Memory B cell (primary cell): ENCODE results near the gene RAD23B.
A peak's percentile ranks its signal among the peaks of the same experiment; 100 is the strongest.

ENCODE experiments used
- ATAC-seq: fragments of 150-1000 bp; cut with Tn5 transposase; 2 replicates; pipeline ENCODE4 v1.10.0; 2021; ENCODE audit warnings: low read depth, mild to moderate bottlenecking, moderate library complexity
- DNase-seq, 2 donors: peaks; one replicate each; pipeline ENCODE4 v3.0.0; 2022; ENCODE audit warnings: low spot score in 2 of 2
- H3K27ac Mint-ChIP-seq: one replicate; pipeline ENCODE4 v1.8.0; 2022; ENCODE audit warnings: mild to moderate bottlenecking, moderate library complexity, mixed read lengths
- H3K27me3 Mint-ChIP-seq: one replicate; pipeline ENCODE4 v1.8.0; 2022; ENCODE audit warnings: mixed read lengths
- H3K36me3 Mint-ChIP-seq: one replicate; pipeline ENCODE4 v1.8.0; 2022; ENCODE audit warnings: mild to moderate bottlenecking, mixed read lengths
- H3K4me1 Mint-ChIP-seq: one replicate; pipeline ENCODE4 v1.8.0; 2022; ENCODE audit warnings: mixed read lengths
- H3K4me3 Mint-ChIP-seq: one replicate; pipeline ENCODE4 v1.8.0; 2022; ENCODE audit warnings: mild to moderate bottlenecking, moderate library complexity, mixed read lengths
- H3K9me3 Mint-ChIP-seq: one replicate; pipeline ENCODE4 v1.8.0; 2022; ENCODE audit warnings: mixed read lengths

RAD23B gene

DNA sequence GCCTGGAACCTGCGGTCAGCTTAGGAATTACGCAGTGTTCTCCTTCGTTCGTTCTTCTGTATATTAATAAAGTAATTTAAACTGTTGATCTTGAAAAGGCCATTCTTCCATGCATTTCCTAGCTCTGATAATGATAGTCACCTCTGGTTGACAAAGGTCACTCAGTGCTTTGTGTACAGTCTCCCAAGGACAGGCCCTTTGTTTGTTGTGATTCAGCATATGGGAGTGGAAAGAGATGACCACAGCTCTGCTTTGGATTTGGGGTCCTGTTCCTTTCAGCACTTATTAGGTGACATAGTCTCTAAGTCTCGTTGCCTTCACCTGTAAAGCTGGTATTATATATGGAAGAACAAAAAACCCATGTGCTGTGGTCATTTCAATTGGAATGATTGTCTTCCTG, 39.6 kb downstream of the RAD23B start:
- DNase-seq (no peak), ATAC-seq (no peak)
- Mint-ChIP-seq H3K4me1 (peaks cover 9% of the 10 kb centered on the region), H3K27ac (no peak overlapping the region), H3K36me3 (peaks cover 29% of the 10 kb centered on the region), H3K9me3 (no peaks in the 10 kb centered on the region), H3K27me3 (no peaks in the 10 kb centered on the region), H3K4me3 (no peak overlapping the region)

DNA sequence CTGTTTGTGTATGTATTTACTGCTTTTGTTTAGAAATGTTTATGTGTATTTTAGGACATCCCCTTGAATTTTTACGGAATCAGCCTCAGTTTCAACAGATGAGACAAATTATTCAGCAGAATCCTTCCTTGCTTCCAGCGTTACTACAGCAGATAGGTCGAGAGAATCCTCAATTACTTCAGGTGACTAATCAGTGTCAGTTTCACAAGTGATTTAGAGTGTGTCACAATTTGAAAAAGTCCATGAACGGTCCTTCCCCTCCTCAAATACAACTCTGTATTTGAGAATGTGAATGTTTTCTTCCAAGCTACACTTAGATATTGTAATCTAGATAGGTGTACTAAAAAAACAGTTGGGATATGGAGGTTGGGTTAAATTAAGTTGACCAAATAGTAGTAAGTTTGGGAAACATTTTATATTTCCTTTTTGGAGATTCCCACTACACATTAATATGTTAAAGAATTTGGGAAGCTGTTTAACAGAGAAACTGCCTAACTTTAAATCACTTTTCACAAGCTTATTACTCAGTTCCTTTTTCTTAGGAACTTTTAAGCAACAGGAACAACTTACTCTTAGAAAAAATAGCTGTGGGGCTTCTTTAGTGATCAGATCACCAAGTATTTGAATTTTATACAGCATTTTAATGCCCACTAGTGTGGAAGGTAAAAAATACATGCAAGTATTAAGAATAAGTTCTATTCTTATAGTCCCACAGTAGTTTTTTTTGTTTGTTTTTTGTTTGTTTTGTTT, 40.9 kb downstream of the RAD23B start:
- H3K36me3 Mint-ChIP-seq = peaks cover 34% of the 10 kb centered on the region
- ATAC-seq = no peak
- no peaks in the 10 kb centered on the region for H3K27me3 Mint-ChIP-seq
- no peaks in the 10 kb centered on the region for H3K9me3 Mint-ChIP-seq
- DNase-seq = no peak
- no peak overlapping the region for H3K4me3 Mint-ChIP-seq
- peaks cover 3% of the 10 kb centered on the region for H3K4me1 Mint-ChIP-seq
- H3K27ac Mint-ChIP-seq = peak overlapping the region; percentile 2

DNA sequence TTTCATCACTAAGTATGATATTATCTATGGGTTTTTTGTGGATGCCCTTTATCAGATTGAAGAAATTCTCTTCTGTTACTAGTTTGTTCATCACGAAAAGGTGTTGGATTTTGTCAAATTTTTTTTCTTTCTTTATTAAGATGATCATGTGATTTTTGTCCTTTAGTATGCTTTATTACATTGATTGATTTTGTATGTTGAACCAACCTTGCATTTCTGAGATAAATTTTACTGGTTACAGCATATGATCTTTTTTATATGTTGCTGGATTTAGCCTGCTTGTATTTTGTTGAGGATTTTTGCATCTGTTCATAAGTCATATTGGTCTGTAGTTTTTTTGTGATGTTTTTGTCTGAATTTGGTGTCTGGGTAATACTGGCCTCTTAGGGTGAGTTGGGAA, 42.8 kb downstream of the RAD23B start:
- peaks cover 34% of the 10 kb centered on the region for H3K36me3 Mint-ChIP-seq
- DNase-seq = no peak
- no peak overlapping the region for H3K27ac Mint-ChIP-seq
- no peaks in the 10 kb centered on the region for H3K9me3 Mint-ChIP-seq
- H3K4me3 Mint-ChIP-seq = no peak overlapping the region
- no peak for ATAC-seq
- no peaks in the 10 kb centered on the region for H3K27me3 Mint-ChIP-seq
- H3K4me1 Mint-ChIP-seq = peaks cover 3% of the 10 kb centered on the region

DNA sequence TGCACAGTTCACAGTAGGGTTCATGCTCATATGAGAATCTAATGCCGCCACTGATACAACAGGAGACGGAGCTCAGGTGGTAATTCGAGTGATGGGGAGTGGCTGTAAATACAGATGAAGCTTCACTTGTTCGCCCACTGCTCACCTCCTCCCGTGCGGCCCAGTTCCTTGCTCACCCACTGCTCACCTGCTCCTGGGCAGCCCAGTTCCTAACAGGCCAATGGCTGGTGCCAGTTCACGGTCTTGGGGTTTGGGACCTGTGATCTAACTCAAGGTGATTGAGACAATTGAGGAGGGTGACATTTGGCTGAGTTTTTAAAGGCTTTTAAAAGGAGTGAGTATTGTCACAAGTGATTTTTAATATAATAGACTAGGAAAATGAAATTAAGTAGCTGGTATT, 45.4 kb downstream of the RAD23B start:
- Mint-ChIP-seq H3K27me3 (no peaks in the 10 kb centered on the region), H3K36me3 (peaks cover 46% of the 10 kb centered on the region), H3K4me1 (peaks cover 3% of the 10 kb centered on the region), H3K4me3 (no peak overlapping the region), H3K27ac (peak overlapping the region; percentile 31), H3K9me3 (no peaks in the 10 kb centered on the region)
- DNase-seq = no peak
- ATAC-seq = no peak

DNA sequence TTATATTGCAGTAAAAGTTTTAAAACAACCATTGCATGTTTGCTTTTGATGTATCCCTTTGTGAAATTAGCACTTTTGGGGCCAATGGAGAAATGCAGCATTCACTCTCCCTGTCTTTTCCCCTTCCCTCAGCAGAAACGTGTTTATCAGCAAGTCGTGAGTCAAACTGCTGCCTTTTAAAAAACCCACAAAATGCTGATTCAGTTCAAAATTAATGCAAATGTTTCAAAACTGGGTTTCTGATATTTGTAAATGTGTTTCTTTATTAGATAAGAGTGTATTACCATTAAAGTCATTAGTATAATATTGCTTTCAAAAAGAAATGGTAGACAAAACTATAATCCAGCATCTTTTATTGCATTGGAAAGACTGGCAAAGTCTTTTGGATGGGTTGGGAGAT, 47.3 kb downstream of the RAD23B start:
- Mint-ChIP-seq H3K4me3 (no peak overlapping the region), H3K9me3 (no peaks in the 10 kb centered on the region), H3K27me3 (no peaks in the 10 kb centered on the region), H3K27ac (no peak overlapping the region), H3K4me1 (peaks cover 3% of the 10 kb centered on the region), H3K36me3 (peaks cover 44% of the 10 kb centered on the region)
- ATAC-seq = no peak
- DNase-seq = no peak

DNA sequence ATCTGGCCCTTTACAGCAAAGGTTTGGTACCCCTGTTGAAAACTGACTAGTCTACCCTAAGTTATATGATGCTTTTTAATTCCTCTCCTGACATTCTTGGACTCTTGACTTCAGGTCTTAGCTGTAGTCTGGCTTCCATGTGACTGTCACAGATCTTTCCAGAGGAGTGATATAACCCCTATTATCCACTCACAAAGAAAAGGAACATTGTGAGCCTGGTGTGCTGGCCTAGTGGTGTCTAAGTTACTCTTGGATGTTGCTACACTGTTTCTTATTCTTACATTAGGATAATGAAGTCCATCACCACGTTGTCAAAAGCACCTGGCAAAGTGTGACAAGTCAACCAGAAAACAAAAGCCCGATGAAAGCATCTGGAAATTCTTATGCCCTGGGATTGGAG, 49.8 kb downstream of the RAD23B start:
- H3K4me1 Mint-ChIP-seq = no peaks in the 10 kb centered on the region

DNA sequence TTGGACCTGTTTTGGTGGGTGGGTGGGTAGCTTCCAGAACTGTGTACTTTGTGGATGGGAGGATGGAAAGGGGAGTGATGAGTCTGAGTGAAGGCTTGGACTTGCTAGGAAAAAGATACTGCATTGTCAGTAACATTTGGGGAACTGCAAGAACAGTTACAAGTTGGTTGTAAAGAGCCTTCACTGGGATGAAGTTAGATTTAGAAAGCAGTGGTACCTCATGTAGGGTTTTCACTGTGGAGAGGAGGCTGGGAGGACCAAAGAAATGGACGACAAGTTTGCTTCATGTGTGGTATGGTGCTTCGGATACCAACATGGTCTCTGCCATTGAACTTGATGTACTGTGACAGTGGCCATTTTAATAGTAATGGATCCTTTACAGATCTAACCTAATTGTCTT, 50.3 kb downstream of the RAD23B start:
- H3K4me1 Mint-ChIP-seq = no peaks in the 10 kb centered on the region
- no peaks in the 10 kb centered on the region for H3K9me3 Mint-ChIP-seq

More for the DNA sequence above, 49.8 kb downstream of the RAD23B start:
- H3K9me3 Mint-ChIP-seq = no peaks in the 10 kb centered on the region
- no peak overlapping the region for H3K4me3 Mint-ChIP-seq
- H3K27ac Mint-ChIP-seq = peak overlapping the region; percentile 57
- ATAC-seq (no peak), DNase-seq (no peak)
- peaks cover 29% of the 10 kb centered on the region for H3K36me3 Mint-ChIP-seq
- H3K27me3 Mint-ChIP-seq = no peaks in the 10 kb centered on the region

DNA sequence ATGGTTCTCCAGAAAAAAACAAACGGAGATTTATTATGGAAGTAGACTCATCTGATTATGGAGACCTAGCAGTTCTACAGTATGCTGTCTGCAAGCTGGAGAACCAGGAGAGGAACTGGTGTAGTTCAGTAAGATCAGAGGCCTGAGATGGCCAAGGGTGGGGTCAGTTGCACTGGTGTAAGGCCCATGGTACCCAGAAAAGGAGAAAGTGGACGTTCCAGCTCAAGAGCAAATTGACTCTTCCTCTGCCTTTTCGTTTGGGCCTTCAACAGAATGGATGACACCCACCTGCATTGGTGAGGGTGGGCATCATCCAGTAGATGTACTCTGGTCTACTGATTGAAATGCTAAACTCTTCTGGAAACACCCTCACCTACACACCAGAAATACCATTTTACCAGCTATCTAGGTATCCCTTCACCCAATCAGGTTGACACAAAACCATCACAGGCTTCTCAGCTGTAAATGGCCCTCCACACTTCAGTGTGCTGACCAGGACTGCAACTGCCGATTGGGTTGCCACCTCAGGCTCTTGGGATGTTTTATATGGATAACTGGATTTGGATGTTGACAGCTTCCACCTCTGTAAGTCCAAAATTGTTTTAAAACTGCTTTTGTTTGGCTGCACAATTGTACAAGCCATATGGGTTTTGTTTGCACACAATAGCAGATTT, 51.2 kb downstream of the RAD23B start:
- Mint-ChIP-seq H3K9me3 (no peaks in the 10 kb centered on the region), H3K27me3 (no peaks in the 10 kb centered on the region)

More for the DNA sequence above, 50.3 kb downstream of the RAD23B start:
- DNase-seq (no peak), ATAC-seq (no peak)
- Mint-ChIP-seq H3K4me3 (no peak overlapping the region), H3K27ac (peak overlapping the region; percentile 57), H3K36me3 (peaks cover 25% of the 10 kb centered on the region), H3K27me3 (no peaks in the 10 kb centered on the region)

DNA sequence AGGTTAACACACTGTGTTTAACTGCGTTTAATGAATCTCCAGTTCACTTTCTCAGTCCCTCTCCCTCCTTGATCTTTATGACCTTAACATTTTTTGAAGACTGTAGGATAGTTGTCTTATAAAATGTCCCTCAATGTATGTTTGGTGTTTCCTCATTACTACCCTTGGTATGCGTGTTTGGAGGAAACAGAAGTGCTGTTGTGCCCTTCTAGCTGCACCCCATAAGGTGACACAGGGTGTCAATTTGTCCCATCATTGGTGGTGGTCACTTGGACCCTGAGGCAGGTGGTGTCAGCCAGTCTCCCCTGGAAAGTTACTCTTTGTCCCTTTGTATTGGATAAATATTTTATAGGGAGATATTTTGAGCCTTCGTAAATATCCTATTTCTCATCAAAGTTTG, 52.3 kb downstream of the RAD23B start:
- H3K9me3 Mint-ChIP-seq = no peaks in the 10 kb centered on the region
- peaks cover 3% of the 10 kb centered on the region for H3K4me1 Mint-ChIP-seq
- H3K27me3 Mint-ChIP-seq = no peaks in the 10 kb centered on the region
- H3K4me3 Mint-ChIP-seq = no peak overlapping the region
- peaks cover 23% of the 10 kb centered on the region for H3K36me3 Mint-ChIP-seq
- no peak for ATAC-seq
- peak overlapping the region; percentile 6 for H3K27ac Mint-ChIP-seq
- no peak for DNase-seq

More for the DNA sequence above, 51.2 kb downstream of the RAD23B start:
- ATAC-seq (no peak), DNase-seq (no peak)
- H3K27ac Mint-ChIP-seq = peak overlapping the region; percentile 72
- peaks cover 24% of the 10 kb centered on the region for H3K36me3 Mint-ChIP-seq
- no peak overlapping the region for H3K4me3 Mint-ChIP-seq
- H3K4me1 Mint-ChIP-seq = peaks cover 2% of the 10 kb centered on the region

DNA sequence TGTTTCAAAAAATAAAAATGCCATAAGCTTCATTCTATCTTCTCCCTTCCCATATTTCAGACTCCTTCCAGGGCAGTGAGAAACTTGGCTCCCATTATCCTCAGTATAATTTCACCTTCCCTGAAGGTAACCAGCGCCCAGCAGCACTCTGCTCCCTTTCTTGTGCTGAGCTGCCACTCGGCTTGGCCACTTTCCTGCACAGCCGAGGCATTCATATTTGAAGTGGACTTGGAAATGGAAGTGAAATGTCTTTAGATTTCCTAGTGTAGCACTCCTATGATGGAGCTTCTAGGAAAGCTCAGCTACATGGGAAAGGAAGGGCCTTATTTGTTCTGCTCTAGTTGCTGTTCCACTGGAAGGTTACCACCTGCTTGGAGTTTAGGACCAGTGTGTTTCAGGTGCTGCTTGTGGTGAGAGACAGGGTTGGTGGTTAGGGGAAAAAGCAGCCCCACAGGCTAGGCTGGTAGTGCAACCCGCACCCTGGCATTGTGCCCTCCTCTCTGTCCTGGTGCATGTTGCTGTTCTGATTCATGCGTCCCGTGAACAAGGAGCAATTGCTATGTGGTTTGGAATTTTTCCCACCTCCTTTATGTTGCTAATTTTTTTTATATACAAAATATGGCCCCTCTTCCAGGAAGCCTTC, 53.8 kb downstream of the RAD23B start:
- DNase-seq = no peak
- Mint-ChIP-seq H3K36me3 (peaks cover 14% of the 10 kb centered on the region), H3K4me3 (no peak overlapping the region), H3K27me3 (no peaks in the 10 kb centered on the region), H3K27ac (peak overlapping the region; percentile 48), H3K9me3 (no peaks in the 10 kb centered on the region), H3K4me1 (peaks cover 10% of the 10 kb centered on the region)
- no peak for ATAC-seq

DNA sequence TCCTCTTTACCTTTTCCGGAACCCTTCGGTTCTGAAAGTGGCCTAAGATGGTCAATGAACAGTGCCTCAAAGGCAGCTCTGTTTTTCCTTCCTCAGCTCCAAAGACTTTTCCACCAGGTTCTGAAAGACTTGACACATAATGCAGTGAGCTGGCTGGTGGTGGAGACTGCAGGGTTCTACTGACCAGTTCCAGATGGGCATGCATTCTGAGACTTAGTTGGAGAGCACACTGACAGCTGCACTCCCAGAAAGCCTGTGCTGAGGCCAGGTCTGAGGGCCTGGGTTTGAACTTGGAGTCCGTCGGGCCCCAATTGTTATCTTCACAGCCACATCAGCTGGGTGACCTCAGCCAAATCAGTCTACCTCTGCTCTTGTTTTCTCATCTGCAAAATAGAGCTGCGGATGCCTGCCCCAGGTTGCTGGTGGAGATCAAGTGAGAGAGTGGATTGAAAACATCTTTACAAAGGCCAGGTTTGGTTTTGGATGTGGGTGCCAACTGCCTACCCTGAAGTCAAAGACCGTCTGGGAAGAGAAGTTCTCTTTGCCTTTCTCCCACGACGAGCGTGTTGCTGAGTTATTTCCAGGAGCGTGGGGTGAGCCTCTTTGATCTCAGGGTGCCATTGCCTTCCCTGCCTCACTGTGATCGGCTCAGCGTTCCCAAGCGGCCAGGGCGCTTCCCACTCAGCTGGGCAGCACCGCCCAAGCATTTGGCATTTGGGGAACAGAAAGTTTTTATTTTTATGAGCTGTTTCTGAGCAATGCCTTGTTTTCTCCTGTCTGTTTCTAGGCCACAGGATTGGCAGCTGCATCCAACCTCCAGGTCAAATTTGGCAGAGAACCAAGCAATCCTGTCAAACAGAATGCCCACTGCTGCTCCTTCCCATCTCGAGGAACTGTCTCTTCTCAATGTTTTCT, 54.9 kb downstream of the RAD23B start:
- Mint-ChIP-seq H3K4me1 (peaks cover 10% of the 10 kb centered on the region), H3K27ac (peak overlapping the region; percentile 42), H3K4me3 (no peak overlapping the region), H3K36me3 (peaks cover 10% of the 10 kb centered on the region), H3K9me3 (no peaks in the 10 kb centered on the region), H3K27me3 (no peaks in the 10 kb centered on the region)
- no peak for ATAC-seq
- no peak for DNase-seq

DNA sequence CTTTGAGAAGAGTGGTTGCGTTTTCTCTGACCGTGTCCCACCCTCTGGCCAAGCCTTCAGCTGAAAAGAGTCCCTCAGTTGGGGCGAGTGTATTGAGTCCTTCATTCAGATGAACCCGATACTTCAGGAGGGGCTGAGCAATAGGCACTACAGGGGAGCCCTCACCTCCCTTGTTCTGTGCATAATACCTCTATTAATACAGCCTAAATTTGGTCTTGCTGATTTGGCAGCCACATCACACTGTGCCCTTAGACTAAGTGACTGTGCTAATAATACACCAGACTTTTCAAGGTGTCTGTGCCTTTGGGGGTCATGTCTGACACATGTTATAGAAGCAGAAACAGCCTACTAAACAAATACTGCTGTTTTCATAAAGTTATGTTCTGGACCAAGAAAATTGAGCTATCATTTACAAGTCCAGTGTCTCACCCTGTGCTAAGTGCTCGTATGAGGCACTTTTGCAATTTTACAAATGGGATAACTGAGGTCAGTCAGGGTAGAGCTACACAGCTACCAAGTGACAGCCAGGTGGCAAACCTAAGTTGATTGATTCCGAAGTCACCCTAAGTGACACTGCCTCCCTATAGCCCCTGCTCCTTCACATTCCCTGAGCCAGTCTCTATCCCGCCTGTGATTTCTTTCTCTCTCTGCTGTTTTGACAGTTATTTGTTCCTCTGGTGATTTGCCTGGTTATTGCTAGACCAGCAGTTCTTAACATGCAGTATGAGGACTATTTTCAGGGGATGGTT, 56.0 kb downstream of the RAD23B start:
- Mint-ChIP-seq H3K27me3 (no peaks in the 10 kb centered on the region), H3K9me3 (no peaks in the 10 kb centered on the region), H3K4me1 (peaks cover 10% of the 10 kb centered on the region), H3K4me3 (no peak overlapping the region), H3K36me3 (peaks cover 2% of the 10 kb centered on the region), H3K27ac (no peak overlapping the region)
- ATAC-seq (no peak), DNase-seq (no peak)

DNA sequence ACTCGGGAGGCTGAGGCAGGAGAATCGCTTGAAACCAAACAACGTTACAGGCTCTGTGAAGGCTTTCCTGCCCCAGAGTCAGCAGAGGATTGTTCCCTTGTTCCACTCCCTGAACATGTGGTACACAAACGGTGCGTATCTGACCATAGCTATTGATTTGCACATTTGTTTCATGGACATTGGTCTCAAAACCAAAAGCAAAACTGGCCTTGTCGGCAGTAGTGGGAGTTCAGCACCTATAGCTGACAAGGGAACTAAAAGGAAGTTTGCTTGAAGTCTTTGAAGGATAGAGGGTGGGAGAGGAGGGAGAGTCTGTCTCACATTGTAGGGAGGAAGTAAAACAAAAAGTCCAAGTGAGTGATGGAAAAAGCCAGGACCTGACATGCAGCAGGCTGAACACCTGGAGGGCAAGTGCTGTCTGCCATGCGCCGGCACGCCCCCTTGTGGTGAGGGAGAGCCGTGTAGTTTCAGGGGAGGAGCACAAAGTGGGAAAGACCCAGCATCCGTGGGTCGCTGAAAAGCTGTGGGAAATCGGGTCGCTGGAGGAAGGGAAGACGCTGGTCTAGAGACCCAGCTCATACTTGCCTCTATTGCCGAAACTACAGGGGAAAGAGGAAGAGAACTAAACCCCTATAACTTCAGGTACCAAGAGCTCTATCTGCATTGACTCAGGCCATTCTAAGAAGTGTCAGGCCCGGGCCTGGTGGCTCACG, 58.0 kb downstream of the RAD23B start:
- peak; percentile 92 for ATAC-seq
- no peaks in the 10 kb centered on the region for H3K27me3 Mint-ChIP-seq
- H3K9me3 Mint-ChIP-seq = no peaks in the 10 kb centered on the region
- peaks cover 2% of the 10 kb centered on the region for H3K36me3 Mint-ChIP-seq
- no peak overlapping the region for H3K27ac Mint-ChIP-seq
- peaks cover 10% of the 10 kb centered on the region for H3K4me1 Mint-ChIP-seq
- peak; percentile 81 to 89 for DNase-seq
- peak overlapping the region; percentile 52 for H3K4me3 Mint-ChIP-seq
